GM18858 (cell line): Measurements from ENCODE around the gene PPM1G.
"Not testable (repeated sequence)": the region's sequence is repeated elsewhere in the genome, so short reads cannot be mapped to it uniquely, and the experiment has no call there.

Experiments
- ATAC-seq: cut with Tn5 transposase; IDR thresholded peaks from one replicate; pipeline ENCODE4 v1.9.1; 2021; ENCODE audit not compliant: unreplicated experiment

Gene PPM1G, protein sequence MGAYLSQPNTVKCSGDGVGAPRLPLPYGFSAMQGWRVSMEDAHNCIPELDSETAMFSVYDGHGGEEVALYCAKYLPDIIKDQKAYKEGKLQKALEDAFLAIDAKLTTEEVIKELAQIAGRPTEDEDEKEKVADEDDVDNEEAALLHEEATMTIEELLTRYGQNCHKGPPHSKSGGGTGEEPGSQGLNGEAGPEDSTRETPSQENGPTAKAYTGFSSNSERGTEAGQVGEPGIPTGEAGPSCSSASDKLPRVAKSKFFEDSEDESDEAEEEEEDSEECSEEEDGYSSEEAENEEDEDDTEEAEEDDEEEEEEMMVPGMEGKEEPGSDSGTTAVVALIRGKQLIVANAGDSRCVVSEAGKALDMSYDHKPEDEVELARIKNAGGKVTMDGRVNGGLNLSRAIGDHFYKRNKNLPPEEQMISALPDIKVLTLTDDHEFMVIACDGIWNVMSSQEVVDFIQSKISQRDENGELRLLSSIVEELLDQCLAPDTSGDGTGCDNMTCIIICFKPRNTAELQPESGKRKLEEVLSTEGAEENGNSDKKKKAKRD

DNA sequence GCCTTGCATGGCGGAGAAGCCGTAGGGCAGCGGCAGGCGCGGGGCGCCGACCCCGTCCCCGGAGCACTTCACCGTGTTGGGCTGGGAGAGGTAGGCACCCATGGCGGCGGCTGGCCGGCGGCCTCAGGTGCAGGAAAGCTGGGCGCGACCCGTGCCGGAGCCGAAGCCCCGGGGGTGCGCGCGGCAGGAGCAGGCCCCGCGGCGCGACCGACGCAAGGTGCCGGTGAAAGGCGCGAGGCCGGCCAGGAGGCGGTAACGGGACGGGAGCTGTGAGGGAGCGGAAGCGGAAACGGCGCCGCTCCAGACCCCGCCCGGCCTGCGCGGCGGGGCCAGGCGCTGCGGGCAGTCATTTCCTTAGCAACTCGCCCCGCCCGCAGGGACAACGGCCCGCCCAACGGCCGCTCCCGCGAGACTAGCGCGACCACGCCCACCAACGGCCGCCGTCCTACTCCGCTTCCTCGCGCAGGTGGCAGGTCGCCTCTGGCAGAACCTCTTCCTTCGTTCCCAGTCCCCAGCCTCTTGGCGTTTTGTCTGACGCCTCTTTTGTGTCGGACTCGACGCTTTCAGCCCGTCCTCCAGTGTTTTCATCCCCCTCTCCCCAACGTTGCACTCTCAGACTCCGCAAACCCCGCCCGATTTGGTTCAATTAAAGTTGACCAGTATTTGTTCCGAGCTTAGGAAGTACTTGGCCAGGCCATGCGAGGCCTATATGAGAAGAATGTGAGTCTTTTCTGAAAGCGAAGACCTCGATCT lies at the start of gene PPM1G:
TSS of gene PPM1G (minus strand) at position 271 of the 753 bp plus-strand sequence. CDS start at position 102, 169 bp downstream.
- peak; percentile 84 for ATAC-seq

DNA sequence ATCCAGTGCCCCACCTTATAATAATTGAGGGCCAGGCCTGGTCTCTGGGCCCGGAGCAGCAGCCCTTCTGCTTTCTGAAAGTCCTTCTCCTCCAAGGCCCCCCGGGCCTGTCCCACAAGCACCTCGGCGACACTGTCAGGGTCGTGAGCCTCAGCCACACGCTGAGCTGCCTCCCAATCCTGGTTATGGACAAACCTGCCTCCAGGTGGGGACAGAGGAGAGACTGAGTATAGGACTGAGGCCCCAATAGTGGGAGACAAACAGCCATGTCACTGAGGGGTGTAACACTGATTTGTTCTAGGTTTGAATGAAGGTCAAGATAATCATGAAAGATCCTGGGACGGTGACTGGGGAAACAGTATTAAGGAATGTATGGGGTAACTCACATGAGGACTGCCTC lies 44.6 kb upstream of the PPM1G start:
- ATAC-seq, result no peak

GRCh38 chr2:27451095-27451494 lies 41.7 kb upstream of the PPM1G start:
- ATAC-seq, result no peak

DNA sequence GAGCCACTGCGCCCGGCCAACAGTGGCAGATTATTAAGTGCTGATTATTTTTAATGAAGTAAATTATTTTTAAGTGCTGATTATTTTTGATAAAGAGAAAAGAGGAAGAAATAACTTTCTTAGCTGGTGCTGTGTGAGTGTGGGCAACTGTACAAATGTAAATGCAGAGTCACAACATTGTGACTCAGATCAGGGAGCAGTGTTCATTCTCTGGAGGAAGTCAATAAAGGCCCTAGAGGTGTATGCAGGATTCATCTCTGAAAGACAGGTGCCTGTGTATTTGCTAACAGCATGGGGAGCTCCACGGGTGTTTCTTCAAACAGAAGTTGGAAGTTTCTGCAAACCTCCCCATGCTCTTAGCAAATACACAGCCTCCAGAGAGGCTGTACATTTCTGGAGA lies 39.0 kb upstream of the PPM1G start:
- no peak for ATAC-seq

DNA sequence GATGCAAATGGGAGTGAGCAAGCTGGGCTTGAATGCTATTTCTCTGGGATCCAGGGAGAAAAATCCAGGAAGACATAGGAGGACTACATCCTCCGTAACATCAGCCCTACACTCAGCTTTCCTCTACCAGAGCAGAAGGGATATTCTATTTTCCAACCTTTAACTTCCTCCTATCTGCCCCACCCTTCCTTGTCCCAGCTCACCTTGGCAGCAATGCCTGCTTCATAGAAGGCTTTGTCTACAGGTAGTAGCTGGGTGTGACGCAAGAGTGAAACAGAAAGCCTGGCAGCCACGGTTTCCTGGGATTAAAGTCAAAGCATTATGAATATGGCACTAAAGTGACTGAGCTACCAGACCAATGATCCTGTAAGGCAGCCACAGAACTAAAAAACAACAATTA lies 36.7 kb upstream of the PPM1G start:
- no peak for ATAC-seq

DNA sequence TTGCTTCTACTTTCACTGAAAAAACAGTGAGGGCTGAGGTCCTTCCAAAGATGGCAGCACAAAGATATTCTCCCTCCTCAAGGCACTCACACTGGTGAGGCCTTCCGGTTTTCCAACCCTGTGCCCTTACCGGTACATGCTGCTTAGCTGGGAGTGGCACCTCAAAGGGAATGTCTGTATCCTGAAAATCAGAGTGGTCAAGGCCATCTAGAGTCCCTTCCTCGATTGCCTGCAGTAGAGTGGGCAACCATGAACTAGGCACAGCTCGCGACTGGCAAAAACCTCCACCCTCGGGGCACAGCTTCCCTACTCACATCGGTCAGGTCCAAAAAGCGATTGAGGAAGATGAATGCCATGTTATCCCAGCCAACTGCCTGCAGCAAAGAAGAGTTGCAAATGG lies 36.2 kb upstream of the PPM1G start:
- no peak for ATAC-seq

DNA sequence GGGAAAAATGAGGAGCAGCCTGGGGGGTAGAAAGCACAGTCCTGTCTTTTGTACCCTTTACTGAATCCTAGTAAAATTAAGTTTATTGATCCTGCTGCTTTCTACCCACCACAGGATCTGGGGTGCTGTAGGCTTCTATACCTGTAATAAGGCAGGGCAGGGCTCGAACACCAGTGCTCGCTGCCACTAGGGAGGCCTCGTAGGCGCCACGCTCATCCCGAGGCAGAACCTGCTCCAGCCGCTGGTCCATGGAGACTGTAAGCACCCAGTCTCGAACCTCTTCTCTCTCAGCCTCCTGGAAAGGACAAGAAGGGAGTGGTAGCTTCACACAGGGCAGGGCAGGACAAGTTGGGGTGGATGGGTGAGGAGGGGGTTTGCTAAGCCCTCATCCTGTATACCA lies 35.8 kb upstream of the PPM1G start:
- no peak for ATAC-seq

DNA sequence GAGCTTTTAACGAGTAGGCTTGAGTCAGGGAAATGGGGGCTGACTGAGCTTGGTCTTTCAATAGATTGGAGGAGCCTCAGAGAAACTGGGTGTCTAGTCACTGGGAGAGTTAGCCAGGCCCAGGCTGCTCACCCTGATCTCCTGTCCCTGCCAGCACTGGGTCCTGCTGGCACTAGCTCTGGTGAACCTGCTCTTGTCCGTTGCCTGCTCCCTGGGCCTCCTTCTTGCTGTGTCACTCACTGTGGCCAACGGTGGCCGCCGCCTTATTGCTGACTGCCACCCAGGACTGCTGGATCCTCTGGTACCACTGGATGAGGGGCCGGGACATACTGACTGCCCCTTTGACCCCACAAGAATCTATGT lies 33.5 kb upstream of the PPM1G start:
- no peak for ATAC-seq

DNA sequence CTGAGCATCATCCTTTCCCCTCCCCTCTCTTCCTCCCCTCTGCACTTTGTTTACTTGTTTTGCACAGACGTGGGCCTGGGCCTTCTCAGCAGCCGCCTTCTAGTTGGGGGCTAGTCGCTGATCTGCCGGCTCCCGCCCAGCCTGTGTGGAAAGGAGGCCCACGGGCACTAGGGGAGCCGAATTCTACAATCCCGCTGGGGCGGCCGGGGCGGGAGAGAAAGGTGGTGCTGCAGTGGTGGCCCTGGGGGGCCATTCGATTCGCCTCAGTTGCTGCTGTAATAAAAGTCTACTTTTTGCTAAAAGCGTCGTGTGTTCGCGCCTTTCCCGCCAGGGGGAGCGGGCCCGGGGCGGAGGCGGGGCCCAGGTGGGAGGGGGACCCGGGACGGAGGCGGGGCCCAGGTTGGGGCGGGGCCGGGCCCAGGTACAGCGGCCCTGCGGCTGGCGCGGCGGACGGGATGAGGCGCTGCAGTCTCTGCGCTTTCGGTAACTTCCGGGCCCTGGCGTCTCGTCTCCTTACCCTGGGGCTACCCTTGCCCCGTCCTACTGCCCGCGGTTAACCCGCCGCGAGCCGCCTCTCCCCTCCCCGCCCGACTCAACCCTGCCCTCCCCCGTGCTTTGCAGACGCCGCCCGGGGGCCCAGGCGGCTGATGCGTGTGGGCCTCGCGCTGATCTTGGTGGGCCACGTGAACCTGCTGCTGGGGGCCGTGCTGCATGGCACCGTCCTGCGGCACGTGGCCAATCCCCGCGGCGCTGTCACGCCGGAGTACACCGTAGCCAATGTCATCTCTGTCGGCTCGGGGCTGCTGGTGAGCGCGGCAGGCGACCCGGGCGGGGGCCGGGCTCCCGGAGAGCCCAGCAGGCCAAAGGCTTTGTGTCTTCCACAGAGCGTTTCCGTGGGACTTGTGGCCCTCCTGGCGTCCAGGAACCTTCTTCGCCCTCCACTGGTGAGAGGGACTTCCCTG lies 32.8 kb upstream of the PPM1G start, which contains the start of gene KRTCAP3:
TSS of gene KRTCAP3 (plus strand) at position 424 of the 962 bp plus-strand sequence. CDS start at position 456, 32 bp downstream.
- no peak for ATAC-seq

DNA sequence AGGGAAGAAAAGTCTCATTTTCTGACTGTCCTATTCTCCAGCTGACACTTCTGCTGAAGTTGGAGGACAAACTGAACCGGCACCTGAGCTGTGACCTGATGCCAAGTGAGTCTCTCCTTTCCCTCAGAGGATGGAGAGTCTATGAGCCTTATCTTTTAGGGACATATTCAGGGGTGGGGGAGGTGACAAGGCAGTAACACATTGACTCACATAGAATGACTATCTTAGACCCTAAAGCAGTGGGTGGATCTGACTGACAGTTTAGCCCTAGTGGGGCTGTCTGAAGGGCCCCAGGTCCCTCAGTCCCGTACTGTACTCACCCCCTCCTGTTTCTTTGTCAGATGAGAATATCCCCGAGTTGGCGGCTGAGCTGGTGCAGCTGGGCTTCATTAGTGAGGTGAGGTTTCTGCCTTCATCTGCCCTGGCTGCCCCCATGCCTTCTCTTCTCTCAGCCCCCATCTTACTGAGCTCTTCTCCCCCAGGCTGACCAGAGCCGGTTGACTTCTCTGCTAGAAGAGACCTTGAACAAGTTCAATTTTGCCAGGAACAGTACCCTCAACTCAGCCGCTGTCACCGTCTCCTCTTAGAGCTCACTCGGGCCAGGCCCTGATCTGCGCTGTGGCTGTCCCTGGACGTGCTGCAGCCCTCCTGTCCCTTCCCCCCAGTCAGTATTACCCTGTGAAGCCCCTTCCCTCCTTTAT lies 32.0 kb upstream of the PPM1G start:
- ATAC-seq, result no peak

- no peak for ATAC-seq
Measured at GRCh38 chr2:27435628-27436027, 26.2 kb upstream of the PPM1G start.

GRCh38 chr2:27431395-27431794 lies 22.0 kb upstream of the PPM1G start:
- no peak for ATAC-seq

- ATAC-seq, result peak; percentile 55
Measured at GRCh38 chr2:27428978-27429541, 19.7 kb upstream of the PPM1G start.

DNA sequence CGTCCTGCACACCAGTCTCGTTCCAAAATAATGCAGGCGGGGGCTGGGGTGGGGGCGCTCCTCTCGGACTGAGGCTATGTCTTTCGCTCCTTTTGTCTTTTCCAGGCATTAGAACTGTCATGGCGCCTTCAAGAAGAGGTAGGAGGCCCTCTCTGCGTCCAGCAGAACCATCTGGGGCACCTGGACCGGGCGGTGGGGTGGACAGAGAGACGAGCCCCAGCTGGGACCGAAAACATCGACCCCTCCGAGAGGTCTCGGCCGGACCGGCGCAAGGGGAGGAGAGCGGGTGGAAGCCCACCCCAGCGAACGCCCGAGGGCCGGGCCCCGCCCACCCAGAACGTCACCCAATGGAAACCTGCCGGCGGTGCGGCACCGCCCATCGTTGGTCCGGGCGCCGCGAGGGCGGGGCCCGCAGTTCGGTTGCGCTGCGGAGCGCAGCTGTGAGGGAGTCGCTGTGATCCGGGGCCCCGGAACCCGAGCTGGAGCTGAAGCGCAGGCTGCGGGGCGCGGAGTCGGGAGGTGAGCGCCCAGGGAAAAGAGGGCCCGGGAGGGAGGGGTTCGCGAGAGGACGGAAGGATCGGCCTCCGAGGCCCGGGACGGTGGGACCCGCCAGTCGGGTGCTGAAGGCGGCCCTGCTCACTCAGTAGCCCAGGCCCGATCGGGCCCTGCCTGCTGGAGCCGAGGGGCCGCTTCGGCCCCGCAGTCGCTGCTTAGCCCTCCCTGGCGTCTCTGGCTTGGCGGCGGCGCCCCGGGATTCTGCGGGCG lies 19.0 kb upstream of the PPM1G start, which contains the start of gene NRBP1:
TSS of gene NRBP1 (plus strand) at position 419 of the 765 bp plus-strand sequence. CDS start 4,643 bp downstream, outside the sequence.
- peak; percentile 79 for ATAC-seq

GRCh38 chr2:27427863-27428212 lies 18.4 kb upstream of the PPM1G start:
- no peak for ATAC-seq

- not testable (repeated sequence) for ATAC-seq
Measured at GRCh38 chr2:27425039-27425438, 15.6 kb upstream of the PPM1G start.

DNA sequence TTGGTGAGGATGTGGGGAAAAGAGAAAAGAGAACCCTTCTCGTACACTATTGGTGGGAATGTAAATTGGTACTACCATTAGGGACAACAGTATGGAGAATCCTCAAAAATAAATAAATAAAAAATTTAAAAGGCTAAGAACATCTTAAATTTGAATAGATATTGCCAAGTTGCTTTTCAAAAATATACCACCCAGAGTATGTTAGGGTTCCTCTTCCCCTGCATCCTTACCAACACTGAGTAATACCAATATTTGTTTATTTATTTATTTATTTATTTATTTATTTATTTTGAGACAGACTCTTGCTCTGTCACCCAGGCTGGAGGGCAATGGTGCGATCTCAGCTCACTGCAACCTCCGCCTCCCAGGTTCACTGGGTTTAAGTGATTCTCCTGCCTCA lies 13.6 kb upstream of the PPM1G start:
- ATAC-seq, result no peak

DNA sequence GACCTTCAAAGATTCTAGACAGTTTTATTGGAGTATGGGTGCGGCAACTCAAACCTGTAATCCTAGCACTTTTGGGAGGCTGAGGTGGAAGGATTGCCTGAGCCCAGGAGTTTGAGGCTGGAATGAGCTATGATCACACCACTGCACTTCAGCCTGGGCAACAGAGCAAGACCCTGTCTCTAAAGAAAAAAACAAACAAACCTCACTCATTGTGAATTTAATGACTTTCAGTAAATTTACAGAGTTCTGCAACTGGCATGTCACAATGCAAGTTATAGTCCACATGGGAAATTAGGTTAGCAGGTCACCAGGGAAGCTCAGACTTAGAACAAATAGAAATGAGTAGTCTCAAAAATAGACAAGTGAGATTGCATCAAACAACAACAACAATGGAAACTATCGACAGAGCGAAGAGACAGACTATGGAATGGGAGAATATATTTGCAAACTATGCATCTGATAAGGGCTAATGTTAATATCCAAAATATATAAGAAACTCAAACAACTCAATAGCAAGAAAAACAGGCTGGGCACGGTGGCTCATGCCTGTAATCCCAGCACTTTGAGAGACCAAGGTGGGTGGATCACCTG lies 12.4 kb upstream of the PPM1G start:
- no peak for ATAC-seq

GRCh38 chr2:27420996-27421395 lies 11.6 kb upstream of the PPM1G start:
- ATAC-seq, result no peak
